Measurements from ENCODE around the gene P3H3.

The P3H3 gene

DNA sequence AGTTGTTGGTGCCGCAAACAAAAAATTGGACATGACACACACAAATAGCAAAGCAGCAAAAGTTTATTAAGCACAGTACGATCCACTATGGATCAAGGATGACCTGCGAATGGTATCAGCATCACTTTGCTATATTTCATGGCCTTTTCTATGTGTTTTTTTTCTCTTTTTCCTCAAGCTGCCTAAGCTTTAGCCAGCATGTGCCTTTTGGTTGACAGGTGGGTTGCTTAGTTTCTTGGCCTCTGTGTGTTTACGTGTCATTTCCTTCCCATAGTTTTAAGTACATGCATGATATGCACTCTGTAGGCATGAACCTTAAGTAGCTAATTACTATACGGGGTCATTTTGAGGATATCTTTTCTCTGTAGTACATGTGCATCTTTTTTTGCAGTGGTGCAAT is 29.1 kb upstream of the P3H3 start:
- no peak for DNase-seq (ENCODE audit: low spot score)

GRCh38 chr12:6807170-6807569 is 21.0 kb upstream of the P3H3 start:
- DNase-seq (ENCODE audit: low spot score), result no peak

DNA sequence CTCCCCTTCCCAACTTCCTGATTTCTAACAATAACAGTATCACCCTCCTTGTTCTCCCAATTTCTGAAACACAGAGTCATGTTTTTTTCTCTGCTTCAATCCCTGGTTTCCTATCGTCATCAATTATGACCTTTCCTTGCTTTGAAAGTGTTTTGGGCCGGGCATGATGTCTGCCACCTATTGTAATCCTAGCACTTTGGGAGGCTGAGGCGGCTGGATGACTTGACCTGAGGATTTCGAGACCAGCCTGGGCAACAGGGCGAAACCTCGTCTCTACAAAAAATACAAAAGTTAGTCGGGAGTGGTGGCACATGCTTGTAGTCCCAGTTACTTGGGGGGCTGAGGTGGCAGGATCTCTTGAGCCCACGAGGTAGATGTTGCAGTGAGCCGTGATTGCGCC is 19.2 kb upstream of the P3H3 start:
- no peak for DNase-seq (ENCODE audit: low spot score)

DNA sequence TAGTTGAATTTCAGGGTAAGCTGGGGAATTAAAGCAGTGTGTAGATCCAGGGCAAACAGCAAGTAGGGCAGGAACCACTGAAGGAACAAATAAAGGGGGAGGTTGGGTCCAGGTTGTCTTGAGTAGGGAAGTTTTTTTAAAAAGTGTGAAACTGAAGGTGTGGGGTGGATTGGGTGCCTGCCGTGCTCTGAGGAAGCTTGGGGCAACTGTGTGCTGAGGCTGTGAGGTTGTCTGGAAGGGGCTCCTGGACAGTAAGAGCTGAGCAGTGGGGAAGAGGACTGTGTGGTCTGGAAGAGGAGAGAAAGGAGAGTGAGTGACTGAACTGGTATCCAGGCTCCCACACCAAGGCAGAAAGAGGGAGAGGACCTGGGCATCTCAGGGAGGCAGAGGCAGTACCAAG is 17.4 kb upstream of the P3H3 start:
- DNase-seq (ENCODE audit: low spot score), result no peak

DNA sequence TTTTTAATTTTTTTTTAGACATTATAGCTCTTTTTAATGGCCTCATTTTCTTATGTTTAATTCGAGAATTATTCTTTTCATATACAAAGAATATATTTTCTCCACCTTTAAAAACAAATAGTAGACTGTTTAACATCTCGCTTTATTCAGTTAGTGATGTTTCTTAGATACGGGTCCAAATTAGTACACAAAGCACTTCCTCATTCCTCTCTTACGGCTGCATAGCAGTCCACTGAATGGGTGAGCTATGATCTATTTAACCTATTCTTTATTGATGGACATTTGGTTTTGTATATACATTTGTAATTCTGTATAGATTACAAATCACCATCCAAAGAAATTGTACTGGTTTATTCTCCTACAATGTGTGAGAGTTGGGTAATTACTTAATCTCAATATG is 14.8 kb upstream of the P3H3 start:
- DNase-seq (ENCODE audit: low spot score), result no peak

- no peak for DNase-seq (ENCODE audit: low spot score)
These were observed 11.6 kb upstream of the P3H3 start for GRCh38 chr12:6816598-6816997.

GRCh38 chr12:6817098-6817497 is 11.1 kb upstream of the P3H3 start:
- no peak for DNase-seq (ENCODE audit: low spot score)

DNA sequence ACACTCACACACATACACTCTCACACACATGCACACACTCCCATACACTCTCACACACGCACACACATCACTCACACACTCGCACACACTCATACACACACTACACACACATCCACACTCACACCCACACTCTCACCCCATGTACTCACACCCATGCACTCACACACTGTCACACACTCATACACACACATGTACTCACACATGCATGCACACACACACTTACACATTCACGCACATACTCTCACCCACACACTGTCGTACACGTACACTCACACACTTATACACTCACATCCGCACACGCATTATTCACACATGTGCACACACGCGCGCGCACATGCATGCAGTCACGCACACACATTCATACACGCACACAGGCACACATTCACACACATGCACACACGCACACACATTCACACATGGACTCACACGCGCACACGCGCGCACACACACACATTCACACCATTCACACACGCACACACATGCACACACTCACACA is 10.5 kb upstream of the P3H3 start:
- no peak for DNase-seq (ENCODE audit: low spot score)

DNA sequence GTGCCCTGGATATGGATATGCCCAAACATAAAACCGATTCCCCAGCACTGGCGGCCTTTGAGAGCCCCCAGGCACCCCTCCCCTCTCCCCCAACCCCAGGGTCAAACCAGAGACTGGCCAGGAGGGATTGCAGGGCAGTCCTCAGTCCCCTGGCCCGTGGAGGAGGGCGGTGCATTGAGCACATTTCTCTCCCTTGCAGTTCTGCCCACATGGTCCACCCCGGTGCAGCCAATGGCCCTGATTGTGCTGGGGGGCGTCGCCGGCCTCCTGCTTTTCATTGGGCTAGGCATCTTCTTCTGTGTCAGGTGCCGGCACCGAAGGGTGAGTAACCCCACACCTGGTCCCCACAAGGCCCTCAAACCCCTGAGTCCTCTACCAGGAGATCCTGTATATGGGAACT is 10.0 kb upstream of the P3H3 start:
- DNase-seq (ENCODE audit: low spot score), result no peak

GRCh38 chr12:6818645-6819044 is 9.6 kb upstream of the P3H3 start:
- no peak for DNase-seq (ENCODE audit: low spot score)

GRCh38 chr12:6819106-6820030 is 8.8 kb upstream of the P3H3 start:
- DNase-seq (ENCODE audit: low spot score), result no peak

- DNase-seq (ENCODE audit: low spot score), result no peak
These were observed 8.0 kb upstream of the P3H3 start for GRCh38 chr12:6820166-6820565.

GRCh38 chr12:6821591-6822425 is 6.4 kb upstream of the P3H3 start, which contains the start of gene GPR162:
TSS of gene GPR162 (plus strand) at chr12:6821821. CDS start at chr12:6823899, 2,078 bp downstream.
- DNase-seq (ENCODE audit: low spot score), result no peak

DNA sequence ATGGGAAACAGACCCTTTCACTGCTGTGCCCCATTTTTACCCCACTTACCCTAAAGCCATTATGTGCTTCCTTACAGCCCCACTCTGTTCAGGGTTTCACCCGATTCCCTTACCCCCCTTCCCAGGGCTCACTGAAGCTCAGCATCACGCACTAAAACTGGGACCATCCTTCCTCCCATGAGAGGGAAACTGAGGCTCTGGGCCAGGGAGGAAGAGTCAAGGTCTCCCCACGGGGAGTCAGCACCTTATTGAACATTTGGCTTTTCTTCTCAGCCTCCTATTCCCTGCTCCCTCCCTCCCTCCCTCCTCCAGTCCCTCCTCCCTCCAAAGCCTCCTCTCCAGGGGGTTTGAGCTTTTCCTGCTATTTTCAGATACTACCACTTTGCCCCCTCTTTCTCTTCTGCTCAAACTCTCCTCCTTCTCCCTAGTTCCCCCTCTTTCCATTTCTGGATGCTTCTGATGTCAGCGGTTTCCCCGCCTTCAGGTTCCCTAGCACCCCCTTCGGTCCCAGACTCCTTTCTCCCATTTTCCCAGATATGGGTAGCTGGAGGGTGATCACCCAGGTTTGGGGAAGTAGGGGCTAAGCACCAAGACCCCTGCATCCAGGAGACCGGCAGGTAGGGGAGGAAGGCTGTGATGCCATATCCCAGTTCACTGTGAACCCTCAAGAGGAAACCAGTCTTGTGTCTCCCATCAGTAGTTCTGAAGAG is 5.6 kb upstream of the P3H3 start:
- DNase-seq (ENCODE audit: low spot score), result no peak

DNA sequence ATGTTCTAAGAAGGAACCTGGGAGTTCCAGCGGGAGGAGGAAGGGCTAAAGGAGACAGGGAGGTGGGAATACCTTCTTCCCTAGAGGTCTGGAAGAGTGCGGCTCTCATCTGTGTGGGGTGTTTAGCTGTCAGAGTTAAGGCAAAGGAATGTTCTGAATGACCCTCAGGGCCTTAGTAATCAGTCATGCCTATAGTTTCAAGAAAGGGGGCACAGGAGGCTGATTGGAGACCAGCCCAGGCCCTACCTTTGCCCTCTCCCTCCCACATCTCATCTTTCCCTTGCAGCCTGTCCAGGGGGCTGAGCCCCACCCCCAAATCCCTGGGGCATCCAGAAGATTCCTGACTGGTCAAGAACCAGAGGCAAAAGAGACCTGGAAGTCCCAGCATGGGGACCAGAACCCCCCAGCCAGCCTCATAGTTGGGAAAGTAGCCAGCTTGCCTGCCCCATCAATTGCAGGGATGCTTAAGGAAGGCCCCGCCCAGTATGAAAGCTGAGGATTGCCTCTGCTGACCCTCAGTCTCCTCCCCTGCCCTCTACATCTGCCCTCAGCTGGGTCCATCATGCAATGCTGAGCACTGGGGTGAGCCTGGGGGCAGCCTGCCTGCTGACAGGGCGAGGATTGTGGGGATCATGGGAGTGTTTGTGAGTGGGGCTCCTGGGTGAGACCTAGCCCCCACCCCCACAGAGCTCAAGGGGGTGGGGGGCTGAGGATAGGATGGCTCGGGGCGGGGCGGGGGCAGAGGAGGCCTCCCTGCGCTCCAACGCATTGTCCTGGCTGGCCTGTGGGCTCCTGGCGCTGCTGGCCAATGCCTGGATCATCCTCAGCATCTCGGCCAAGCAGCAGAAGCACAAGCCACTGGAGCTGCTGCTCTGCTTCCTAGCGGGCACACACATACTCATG is 4.8 kb upstream of the P3H3 start:
- DNase-seq (ENCODE audit: low spot score), result no peak

DNA sequence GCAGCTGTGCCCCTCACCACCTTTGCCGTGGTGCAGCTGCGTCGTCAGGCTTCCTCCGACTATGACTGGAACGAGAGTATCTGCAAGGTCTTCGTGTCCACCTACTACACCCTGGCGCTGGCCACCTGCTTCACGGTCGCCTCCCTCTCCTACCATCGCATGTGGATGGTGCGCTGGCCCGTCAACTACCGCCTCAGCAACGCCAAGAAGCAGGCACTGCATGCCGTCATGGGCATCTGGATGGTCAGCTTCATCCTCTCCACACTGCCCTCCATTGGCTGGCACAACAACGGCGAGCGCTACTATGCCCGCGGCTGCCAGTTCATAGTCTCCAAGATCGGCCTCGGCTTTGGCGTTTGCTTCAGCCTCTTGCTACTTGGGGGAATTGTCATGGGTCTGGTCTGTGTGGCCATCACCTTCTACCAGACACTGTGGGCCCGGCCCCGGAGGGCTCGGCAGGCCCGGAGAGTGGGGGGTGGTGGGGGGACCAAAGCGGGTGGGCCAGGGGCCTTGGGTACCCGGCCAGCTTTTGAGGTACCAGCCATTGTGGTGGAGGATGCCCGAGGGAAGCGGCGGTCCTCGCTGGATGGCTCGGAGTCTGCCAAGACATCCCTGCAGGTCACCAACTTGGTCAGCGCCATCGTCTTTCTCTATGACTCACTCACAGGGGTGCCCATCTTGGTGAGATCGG is 4.0 kb upstream of the P3H3 start:
- no peak for DNase-seq (ENCODE audit: low spot score)

GRCh38 chr12:6824901-6825381 is 3.3 kb upstream of the P3H3 start:
- no peak for DNase-seq (ENCODE audit: low spot score)

GRCh38 chr12:6825398-6826124 is 2.6 kb upstream of the P3H3 start:
- DNase-seq (ENCODE audit: low spot score), result no peak

DNA sequence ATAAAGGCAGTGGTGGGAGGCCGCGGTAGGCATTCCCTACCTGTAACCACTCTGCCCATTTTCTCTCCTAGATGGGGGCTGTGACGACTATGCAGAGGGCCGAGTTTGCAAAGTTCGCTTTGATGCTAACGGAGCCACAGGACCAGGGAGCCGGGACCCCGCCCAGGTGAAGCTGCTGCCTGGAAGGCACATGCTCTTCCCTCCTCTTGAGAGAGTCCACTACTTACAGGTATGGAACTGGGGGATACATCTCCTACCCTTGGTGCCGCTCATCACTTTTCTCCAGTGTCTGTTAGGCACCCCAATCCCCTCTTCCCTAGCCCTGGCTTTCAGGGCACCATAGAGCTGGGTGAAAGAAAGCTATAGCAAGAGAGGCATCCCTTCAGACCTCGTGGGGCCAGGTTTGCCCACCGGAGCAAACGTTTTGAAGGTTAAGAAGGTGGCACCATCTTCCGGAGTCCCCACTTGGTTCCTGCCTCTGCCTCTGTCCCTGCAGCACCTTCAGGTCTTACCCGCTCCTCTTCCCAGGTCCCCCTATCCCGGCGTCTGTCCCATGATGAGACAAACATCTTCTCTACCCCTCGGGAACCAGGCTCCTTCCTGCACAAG is 2.0 kb upstream of the P3H3 start:
- no peak for DNase-seq (ENCODE audit: low spot score)

All from RKO (cell line).